C4-2B (cell line): ENCODE results near the gene SPECC1L.

Experiments
- CTCF ChIP-seq: fragments of 450-650 bp; conservative IDR thresholded peaks from 2 replicates; pipeline ENCODE4 v1.5.1; 2017; ENCODE audit warnings: mild to moderate bottlenecking
- ZFX ChIP-seq: fragments of 450-650 bp; IDR thresholded peaks from 2 replicates; pipeline ENCODE4 v1.6.1; 2017

GRCh38 chr22:24404561-24405275 is 134.1 kb downstream of the SPECC1L start:
- TF ChIP-seq CTCF = no peak
- no peak for TF ChIP-seq ZFX
